ENCODE results near the gene TRIM65. TPM values are rescaled to one million over a fixed set of nuclear protein-coding genes. Genes with fewer than 3 reads are reported as not detected.
A peak's percentile ranks its signal among the peaks of the same experiment; 100 is the strongest.

The TRIM65 gene
- total and polyA plus RNA-seq, 2 experiments from 2014 or later = 12.5 to 16.8 TPM

- Histone ChIP-seq H3K4me1 (ENCODE audit: insufficient read depth) (peaks cover 18% of the 10 kb centered on the region), H3K79me2 (no peaks in the 10 kb centered on the region), H3K9me2 (replicated peaks; ENCODE audit: insufficient read depth) (no peaks in the 10 kb centered on the region), H3K27me3 (peaks cover 9% of the 10 kb centered on the region), H3K4me3 (peak overlapping the region; percentile 26), H2AFZ (peak overlapping the region; percentile 28), H3K9me3 (ENCODE audit: low read depth) (no peaks in the 10 kb centered on the region), H3K4me2 (peak overlapping the region; percentile 80), H4K20me1 (ENCODE audit: insufficient read depth, poor library complexity, severe bottlenecking) (no peaks in the 10 kb centered on the region), H3K27ac (peak overlapping the region; percentile 71), H3K36me3 (replicated peaks; ENCODE audit: insufficient read depth, low read depth) (no peaks in the 10 kb centered on the region)
- WGBS (ENCODE audit: low lambda C conversion rate, missing lambda C conversion rate) = under 1% methylated on average over 47 of the region's 56 CpGs
- TF ChIP-seq EZH2phosphoT487 (IDR thresholded peaks at IDR 0.05; ENCODE audit: low read depth, severe bottlenecking, unreplicated experiment) (no peak), CTCF (IDR thresholded peaks at IDR 0.05; ENCODE audit: poor library complexity) (peak; percentile 43)
- DNase-seq (ENCODE audit: low spot score) = peak; percentile 92
Measured at GRCh38 chr17:75877752-75878173, 19.0 kb downstream of the TRIM65 start.

DNA sequence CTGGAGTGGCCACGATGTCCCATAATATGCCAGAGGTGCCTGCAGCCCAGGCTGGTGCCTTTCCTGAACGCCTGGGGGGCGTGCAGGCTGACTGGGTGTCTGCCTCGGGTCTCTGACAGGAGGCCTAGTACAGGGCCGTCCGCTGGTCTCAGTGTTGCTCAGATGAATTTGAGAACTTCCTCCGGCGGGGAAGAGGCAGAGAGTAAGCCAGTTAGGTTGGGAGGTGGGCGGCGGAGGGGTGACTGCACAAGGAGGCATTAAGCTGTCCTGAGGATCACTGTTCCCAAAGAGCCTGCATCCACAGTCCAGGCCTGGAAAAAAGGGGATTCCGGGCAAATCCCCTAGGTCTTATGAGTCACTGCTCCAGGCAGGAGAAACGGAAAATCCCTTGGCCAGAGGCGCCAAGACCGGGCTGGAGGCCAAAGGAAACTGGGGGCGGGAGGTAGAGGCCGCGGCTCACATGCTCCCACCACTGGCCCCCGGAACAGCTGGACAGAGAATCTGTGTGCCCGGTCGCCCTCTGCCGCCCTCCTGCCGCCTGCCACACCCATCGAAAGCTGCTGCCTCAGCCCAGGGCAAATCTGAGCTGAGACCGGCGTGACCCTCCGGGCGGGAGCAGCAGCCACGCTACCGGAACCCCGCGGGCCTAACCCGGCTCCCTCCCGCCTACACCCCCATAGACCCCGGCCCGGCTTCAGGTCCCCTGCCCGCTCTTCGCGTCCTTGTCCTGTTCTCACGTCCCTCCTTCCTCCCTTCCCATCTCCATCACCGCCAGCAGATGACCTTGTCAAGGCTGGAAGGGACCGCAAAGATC, 19.6 kb downstream of the TRIM65 start:
- Histone ChIP-seq H3K9me2 (replicated peaks; ENCODE audit: insufficient read depth) (no peaks in the 10 kb centered on the region), H3K27ac (peak overlapping the region; percentile 85), H2AFZ (no peak overlapping the region), H3K9me3 (ENCODE audit: low read depth) (no peaks in the 10 kb centered on the region), H4K20me1 (ENCODE audit: insufficient read depth, poor library complexity, severe bottlenecking) (no peaks in the 10 kb centered on the region), H3K4me3 (peak overlapping the region; percentile 26), H3K4me1 (ENCODE audit: insufficient read depth) (peaks cover 22% of the 10 kb centered on the region), H3K4me2 (peak overlapping the region; percentile 80), H3K79me2 (no peaks in the 10 kb centered on the region), H3K27me3 (peaks cover 9% of the 10 kb centered on the region), H3K36me3 (replicated peaks; ENCODE audit: insufficient read depth, low read depth) (no peaks in the 10 kb centered on the region)
- peak; percentile 89 for DNase-seq (ENCODE audit: low spot score)
- TF ChIP-seq CTCF (IDR thresholded peaks at IDR 0.05; ENCODE audit: poor library complexity) (peak; percentile 10), EZH2 (IDR thresholded peaks at IDR 0.05; ENCODE audit: borderline replicate concordance) (no peak), EZH2phosphoT487 (IDR thresholded peaks at IDR 0.05; ENCODE audit: low read depth, severe bottlenecking, unreplicated experiment) (no peak)
- 24% methylated on average over 36 of the region's 41 CpGs for WGBS (ENCODE audit: low lambda C conversion rate, missing lambda C conversion rate)

GRCh38 chr17:75876190-75876937, 20.4 kb downstream of the TRIM65 start:
- Histone ChIP-seq H4K20me1 (ENCODE audit: insufficient read depth, poor library complexity, severe bottlenecking) (no peaks in the 10 kb centered on the region), H3K36me3 (replicated peaks; ENCODE audit: insufficient read depth, low read depth) (no peaks in the 10 kb centered on the region), H3K9me3 (ENCODE audit: low read depth) (no peaks in the 10 kb centered on the region), H3K4me3 (no peak overlapping the region), H3K4me2 (peak overlapping the region; percentile 80), H3K79me2 (no peaks in the 10 kb centered on the region), H3K27ac (peak overlapping the region; percentile 85), H2AFZ (no peak overlapping the region), H3K4me1 (ENCODE audit: insufficient read depth) (peaks cover 22% of the 10 kb centered on the region), H3K27me3 (peaks cover 9% of the 10 kb centered on the region), H3K9me2 (replicated peaks; ENCODE audit: insufficient read depth) (no peaks in the 10 kb centered on the region)
- peak; percentile 58 for DNase-seq (ENCODE audit: low spot score)
- TF ChIP-seq CTCF (IDR thresholded peaks at IDR 0.05; ENCODE audit: poor library complexity) (peak; percentile 12), EZH2 (IDR thresholded peaks at IDR 0.05; ENCODE audit: borderline replicate concordance) (no peak)
- 55% methylated on average over 26 of the region's 26 CpGs for WGBS (ENCODE audit: low lambda C conversion rate, missing lambda C conversion rate)

All from hepatocyte (in vitro differentiated cells).